Muscle of leg (tissue), 11 donors: Measurements from ENCODE around the gene PMVK. TPM values are rescaled to one million over a fixed set of nuclear protein-coding genes. Genes with fewer than 3 reads are reported as not detected.
A peak's percentile ranks its signal among the peaks of the same experiment; 100 is the strongest.

Source experiments
- DNase-seq: peaks from one replicate; pipeline ENCODE4 v3.0.0; 2013
- H3K27ac ChIP-seq: one replicate; pipeline ENCODE4 v1.5.1; 2013; ENCODE audit warnings: mild to moderate bottlenecking, low read length, control low read depth
- H3K27me3 ChIP-seq: one replicate; pipeline ENCODE4 v1.6.1; 2013; ENCODE audit warnings: low read length; ENCODE audit not compliant: control insufficient read depth, insufficient read depth
- H3K36me3 ChIP-seq: one replicate; pipeline ENCODE4 v1.6.1; 2013; ENCODE audit warnings: low read length; ENCODE audit not compliant: control insufficient read depth, insufficient read depth
- H3K4me1 ChIP-seq: one replicate; pipeline ENCODE4 v1.6.1; 2013; ENCODE audit warnings: low read length; ENCODE audit not compliant: control insufficient read depth, insufficient read depth
- H3K4me3 ChIP-seq: one replicate; pipeline ENCODE4 v1.5.1; 2013; ENCODE audit warnings: low read length, control low read depth
- H3K9me3 ChIP-seq: replicated peaks from 2 replicates; pipeline ENCODE4 v1.6.1; 2013; ENCODE audit warnings: low read depth, low read length; ENCODE audit not compliant: control insufficient read depth
- WGBS: methylation state at CpG from one replicate; pipeline ENCODE4 v1.1.5; 2013; ENCODE audit warnings: missing lambda C conversion rate; ENCODE audit not compliant: insufficient coverage; 5-methylcytosine and 5-hydroxymethylcytosine counted together
- polyA plus RNA-seq, 8 donors: library from polyadenylated mRNA; unstranded; fragments of 120-200 nt; gene quantifications; one replicate each; pipeline versions ENCODE4 v1.2.1 to v1.2.3, GENCODE V29; 2013; ENCODE audit warnings: inconsistent platforms in 1 of 8, low replicate concordance in 1 of 8; ENCODE audit not compliant: insufficient read length in 8 of 8, insufficient read depth in 1 of 8
- total RNA-seq: library from RNA; stranded (reverse); fragments of 120-200 nt; gene quantifications from one replicate; pipeline ENCODE4 v1.2.4, GENCODE V29; 2013

The PMVK gene
- total and polyA plus RNA-seq, 9 donors, result 10.3 to 38.7 (median 33.1) TPM

- H3K27ac ChIP-seq, result peak within 1 kb of the TSS; percentile 100
- under 1% methylated on average over 45 of the region's 47 CpGs for WGBS
- DNase-seq, result peak; percentile 100
- peaks cover 43% of the 10 kb centered on the region for H3K4me1 ChIP-seq
- H3K27me3 ChIP-seq, result no peaks in the 10 kb centered on the region
- H3K9me3 ChIP-seq, result no peaks in the 10 kb centered on the region
- H3K4me3 ChIP-seq, result peak within 1 kb of the TSS; percentile 79
- peaks cover 15% of the 10 kb centered on the region for H3K36me3 ChIP-seq
Measured at GRCh38 chr1:154974102-154974807, 37.7 kb upstream of the PMVK start, which contains the start of gene CKS1B. CKS1B (plus strand) TSS chr1:154974681; CDS start chr1:154974746, 65 bp downstream.

- Histone ChIP-seq H3K9me3 (no peaks in the 10 kb centered on the region), H3K27me3 (no peaks in the 10 kb centered on the region), H3K4me3 (peak overlapping the region; percentile 67), H3K36me3 (peaks cover 13% of the 10 kb centered on the region), H3K4me1 (peaks cover 51% of the 10 kb centered on the region), H3K27ac (peak overlapping the region; percentile 100)
- DNase-seq, result peak; percentile 97
- under 1% methylated on average over 26 of the region's 37 CpGs for WGBS
Measured at GRCh38 chr1:154973344-154974101, 37.0 kb upstream of the PMVK start.

- 31% methylated on average over 7 of the region's 18 CpGs for WGBS
- Histone ChIP-seq H3K4me1 (peaks cover 53% of the 10 kb centered on the region), H3K36me3 (peaks cover 14% of the 10 kb centered on the region), H3K27ac (peak overlapping the region; percentile 100), H3K9me3 (no peaks in the 10 kb centered on the region), H3K27me3 (no peaks in the 10 kb centered on the region), H3K4me3 (no peak overlapping the region)
- DNase-seq, result peak; percentile 71
Measured at GRCh38 chr1:154972517-154973343, 36.2 kb upstream of the PMVK start.

- Histone ChIP-seq H3K4me3 (no peak overlapping the region), H3K27ac (peak overlapping the region; percentile 100), H3K4me1 (peaks cover 56% of the 10 kb centered on the region), H3K36me3 (peaks cover 18% of the 10 kb centered on the region), H3K9me3 (no peaks in the 10 kb centered on the region), H3K27me3 (no peaks in the 10 kb centered on the region)
- no peak for DNase-seq
- WGBS, result no CpG with 5 or more reads among the region's 3 CpGs
Measured at GRCh38 chr1:154972213-154972516, 35.6 kb upstream of the PMVK start.

GRCh38 chr1:154971341-154971998 lies 35.0 kb upstream of the PMVK start:
- peaks cover 56% of the 10 kb centered on the region for H3K4me1 ChIP-seq
- H3K4me3 ChIP-seq, result no peak overlapping the region
- H3K9me3 ChIP-seq, result no peaks in the 10 kb centered on the region
- 33% methylated on average over 3 of the region's 10 CpGs for WGBS
- peaks cover 25% of the 10 kb centered on the region for H3K36me3 ChIP-seq
- no peak for DNase-seq
- peak overlapping the region; percentile 100 for H3K27ac ChIP-seq
- no peaks in the 10 kb centered on the region for H3K27me3 ChIP-seq

GRCh38 chr1:154970631-154971340 lies 34.3 kb upstream of the PMVK start, which contains the start of gene SHC1:
SHC1 (minus strand) TSS chr1:154970747; CDS start chr1:154970526, 221 bp downstream.
- WGBS, result 17% methylated on average over 3 of the region's 15 CpGs
- peaks cover 52% of the 10 kb centered on the region for H3K4me1 ChIP-seq
- DNase-seq, result peak; percentile 99

GRCh38 chr1:154969860-154970452 lies 33.4 kb upstream of the PMVK start:
- Histone ChIP-seq H3K4me1 (peaks cover 52% of the 10 kb centered on the region), H3K9me3 (no peaks in the 10 kb centered on the region), H3K36me3 (peaks cover 40% of the 10 kb centered on the region), H3K27ac (peak overlapping the region; percentile 100), H3K27me3 (no peaks in the 10 kb centered on the region), H3K4me3 (peak overlapping the region; percentile 57)
- 17% methylated on average over 5 of the region's 22 CpGs for WGBS
- peak; percentile 64 for DNase-seq

More at GRCh38 chr1:154970631-154971340, 34.3 kb upstream of the PMVK start, which contains the start of gene SHC1:
- Histone ChIP-seq H3K27ac (peak within 1 kb of the TSS; percentile 100), H3K36me3 (peaks cover 32% of the 10 kb centered on the region), H3K9me3 (no peaks in the 10 kb centered on the region), H3K27me3 (no peaks in the 10 kb centered on the region), H3K4me3 (peak within 1 kb of the TSS; percentile 57)

GRCh38 chr1:154969246-154969645 lies 32.7 kb upstream of the PMVK start:
- 0% methylated on average over 1 of the region's 5 CpGs for WGBS
- no peaks in the 10 kb centered on the region for H3K9me3 ChIP-seq
- DNase-seq, result no peak
- H3K27me3 ChIP-seq, result no peaks in the 10 kb centered on the region
- peaks cover 52% of the 10 kb centered on the region for H3K4me1 ChIP-seq
- H3K4me3 ChIP-seq, result peak overlapping the region; percentile 57
- peaks cover 47% of the 10 kb centered on the region for H3K36me3 ChIP-seq
- H3K27ac ChIP-seq, result peak overlapping the region; percentile 100

- no CpG with 5 or more reads among the region's 3 CpGs for WGBS
- H3K4me3 ChIP-seq, result no peak overlapping the region
- H3K4me1 ChIP-seq, result peaks cover 52% of the 10 kb centered on the region
- peaks cover 52% of the 10 kb centered on the region for H3K36me3 ChIP-seq
- no peak for DNase-seq
- H3K27ac ChIP-seq, result peak overlapping the region; percentile 100
- no peaks in the 10 kb centered on the region for H3K9me3 ChIP-seq
- no peaks in the 10 kb centered on the region for H3K27me3 ChIP-seq
Measured at GRCh38 chr1:154968731-154969130, 32.2 kb upstream of the PMVK start.
